HepG2 (cell line): Measurements from ENCODE around the gene IL32. TPM values are rescaled to one million over a fixed set of nuclear protein-coding genes. Genes with fewer than 3 reads are reported as not detected.

Experiments used
- ATF7-NPFF ChIP-seq: sonication (generic); formaldehyde crosslinking; IDR thresholded peaks from 2 replicates; pipeline ENCODE4 v1.8.1; 2023; ENCODE audit warnings: mild to moderate bottlenecking, low read depth, missing genetic modification reagents, moderate library complexity
- GABPB1 ChIP-seq: IDR thresholded peaks from 2 replicates; pipeline ENCODE4 v1.6.1; 2016; ENCODE audit warnings: mild to moderate bottlenecking, missing genetic modification reagents, moderate library complexity, missing compliant biosample characterization
- HNF4A ChIP-seq: sonication (generic); formaldehyde crosslinking; IDR thresholded peaks from 2 replicates; pipeline ENCODE4 v1.4.0; 2020; ENCODE audit warnings: missing genetic modification reagents
- MBD4 ChIP-seq: IDR thresholded peaks from 2 replicates; pipeline ENCODE4 v1.6.1; 2012; ENCODE audit warnings: low read length, inconsistent platforms, borderline replicate concordance
- PCBP1 ChIP-seq: fragments of 200-400 bp; formaldehyde crosslinking; IDR thresholded peaks from 2 replicates; pipeline ENCODE4 v1.6.1; 2017; ENCODE audit warnings: mild to moderate bottlenecking, low read depth, low read length, borderline replicate concordance
- POGZ ChIP-seq: sonication (generic); formaldehyde crosslinking; IDR thresholded peaks from 2 replicates; pipeline ENCODE4 v1.4.0; 2020; ENCODE audit warnings: mild to moderate bottlenecking, missing genetic modification reagents
- RXRA ChIP-seq: sonication (generic); formaldehyde crosslinking; IDR thresholded peaks from 2 replicates; pipeline ENCODE4 v1.5.1; 2020; ENCODE audit warnings: missing genetic modification reagents
- ZFP82 ChIP-seq: sonication (generic); formaldehyde crosslinking; IDR thresholded peaks from 2 replicates; pipeline ENCODE4 v1.5.1; 2020; ENCODE audit warnings: mild to moderate bottlenecking, missing genetic modification reagents, borderline replicate concordance
- ZFX ChIP-seq: sonication (generic); formaldehyde crosslinking; IDR thresholded peaks from 2 replicates; pipeline ENCODE4 v1.4.0; 2020; ENCODE audit warnings: mild to moderate bottlenecking, low read depth, missing genetic modification reagents, moderate library complexity
- ZNF670 ChIP-seq: sonication (generic); formaldehyde crosslinking; IDR thresholded peaks from 2 replicates; pipeline ENCODE4 v1.8.0; 2022; ENCODE audit warnings: mild to moderate bottlenecking, missing genetic modification reagents, borderline replicate concordance
- ZNF839 ChIP-seq: sonication (generic); formaldehyde crosslinking; IDR thresholded peaks from 2 replicates; pipeline ENCODE4 v1.4.0; 2020; ENCODE audit warnings: missing genetic modification reagents, mild to moderate bottlenecking, borderline replicate concordance
- polyA plus RNA-seq, 8 experiments: library from polyadenylated mRNA; depleted of rRNA in 3 of 8; stranded (reverse) in 7 of 8; unstranded in 1 of 8; fragments of >200 nt; fragmentation: Illumina TruSeq in 4 of 8; extraction: Trizol in 4 of 8; gene quantifications; 2 replicates each; pipeline versions ENCODE4 v1.2.1 to v1.2.3, GENCODE V29; 2011 to 2016; ENCODE audit warnings: low read depth in 4 of 8, missing spikeins in 1 of 8, mixed read lengths in 1 of 8; ENCODE audit not compliant: insufficient read depth in 1 of 8
- total RNA-seq, 5 experiments: library from RNA; depleted of rRNA; stranded (reverse); fragments of >200 nt; fragmentation: Illumina TruSeq; extraction: Trizol; gene quantifications; 2 replicates each; pipeline ENCODE4 v1.2.3, GENCODE V29; 2016; ENCODE audit warnings: low read depth in 1 of 5
- TF ChIP-seq, protein P1 (sequence below): sonication (generic); formaldehyde crosslinking; IDR thresholded peaks from 2 replicates; pipeline ENCODE4 v1.4.0; 2020; ENCODE audit warnings: mild to moderate bottlenecking, missing genetic modification reagents, borderline replicate concordance
- TF ChIP-seq, protein P2 (sequence below): IDR thresholded peaks from 2 replicates; pipeline ENCODE4 v1.6.1; 2016; ENCODE audit warnings: mild to moderate bottlenecking
- TF ChIP-seq, protein P3 (sequence below): IDR thresholded peaks from 2 replicates; pipeline ENCODE4 v1.4.0; 2020; ENCODE audit warnings: mild to moderate bottlenecking, missing genetic modification reagents
- TF ChIP-seq, protein P4 (sequence below): sonication (generic); IDR thresholded peaks from 2 replicates; pipeline ENCODE4 v1.6.1; 2016; ENCODE audit warnings: low read depth, borderline replicate concordance

IL32 gene
- total and polyA plus RNA-seq, 2 of the 13 experiments (the other 11 are each of a cell fraction or from before 2014, with no cell fraction given): 115 to 165 TPM

DNA sequence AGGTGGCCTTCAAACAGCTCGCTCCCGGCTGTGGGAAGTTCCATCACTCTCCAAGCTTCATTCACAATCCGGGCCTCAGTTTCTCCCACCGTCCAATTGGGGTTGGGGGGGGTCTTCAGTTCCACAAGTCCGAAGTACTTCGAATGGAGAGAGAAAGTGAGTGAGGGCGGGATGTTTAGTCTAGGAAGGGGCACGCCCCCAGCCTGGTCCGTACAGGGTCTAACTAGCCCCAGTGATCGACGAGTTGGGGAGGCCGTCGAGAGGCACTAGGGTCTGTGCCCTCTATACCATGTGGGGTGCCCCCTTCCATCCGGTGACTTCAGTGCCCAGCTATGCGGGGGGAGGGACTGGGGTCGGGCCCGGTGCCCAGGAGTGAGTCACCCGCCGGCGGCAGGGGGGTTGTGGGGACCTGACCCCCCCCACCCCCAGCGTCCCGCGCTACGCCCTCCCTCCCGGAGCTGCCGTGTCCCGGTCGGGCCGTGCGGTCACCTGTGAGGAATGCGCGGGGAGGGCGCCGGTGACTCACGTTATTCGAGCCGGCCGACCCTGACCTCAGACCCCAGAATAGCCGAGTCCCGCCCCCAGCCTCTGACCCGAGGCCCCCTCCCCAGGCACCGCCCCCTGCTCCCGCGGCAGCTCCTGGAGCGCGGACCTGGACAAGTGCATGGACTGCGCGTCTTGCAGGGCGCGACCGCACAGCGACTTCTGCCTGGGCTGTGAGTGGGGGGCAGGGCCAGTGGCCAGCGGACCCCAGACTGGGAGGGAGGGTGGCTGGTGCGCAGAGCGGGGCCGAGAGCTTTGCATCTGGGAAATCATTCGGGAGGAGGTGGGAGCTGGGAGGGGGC, 44.6 kb upstream of the IL32 start (continued):
- TF ChIP-seq, protein P1, sequence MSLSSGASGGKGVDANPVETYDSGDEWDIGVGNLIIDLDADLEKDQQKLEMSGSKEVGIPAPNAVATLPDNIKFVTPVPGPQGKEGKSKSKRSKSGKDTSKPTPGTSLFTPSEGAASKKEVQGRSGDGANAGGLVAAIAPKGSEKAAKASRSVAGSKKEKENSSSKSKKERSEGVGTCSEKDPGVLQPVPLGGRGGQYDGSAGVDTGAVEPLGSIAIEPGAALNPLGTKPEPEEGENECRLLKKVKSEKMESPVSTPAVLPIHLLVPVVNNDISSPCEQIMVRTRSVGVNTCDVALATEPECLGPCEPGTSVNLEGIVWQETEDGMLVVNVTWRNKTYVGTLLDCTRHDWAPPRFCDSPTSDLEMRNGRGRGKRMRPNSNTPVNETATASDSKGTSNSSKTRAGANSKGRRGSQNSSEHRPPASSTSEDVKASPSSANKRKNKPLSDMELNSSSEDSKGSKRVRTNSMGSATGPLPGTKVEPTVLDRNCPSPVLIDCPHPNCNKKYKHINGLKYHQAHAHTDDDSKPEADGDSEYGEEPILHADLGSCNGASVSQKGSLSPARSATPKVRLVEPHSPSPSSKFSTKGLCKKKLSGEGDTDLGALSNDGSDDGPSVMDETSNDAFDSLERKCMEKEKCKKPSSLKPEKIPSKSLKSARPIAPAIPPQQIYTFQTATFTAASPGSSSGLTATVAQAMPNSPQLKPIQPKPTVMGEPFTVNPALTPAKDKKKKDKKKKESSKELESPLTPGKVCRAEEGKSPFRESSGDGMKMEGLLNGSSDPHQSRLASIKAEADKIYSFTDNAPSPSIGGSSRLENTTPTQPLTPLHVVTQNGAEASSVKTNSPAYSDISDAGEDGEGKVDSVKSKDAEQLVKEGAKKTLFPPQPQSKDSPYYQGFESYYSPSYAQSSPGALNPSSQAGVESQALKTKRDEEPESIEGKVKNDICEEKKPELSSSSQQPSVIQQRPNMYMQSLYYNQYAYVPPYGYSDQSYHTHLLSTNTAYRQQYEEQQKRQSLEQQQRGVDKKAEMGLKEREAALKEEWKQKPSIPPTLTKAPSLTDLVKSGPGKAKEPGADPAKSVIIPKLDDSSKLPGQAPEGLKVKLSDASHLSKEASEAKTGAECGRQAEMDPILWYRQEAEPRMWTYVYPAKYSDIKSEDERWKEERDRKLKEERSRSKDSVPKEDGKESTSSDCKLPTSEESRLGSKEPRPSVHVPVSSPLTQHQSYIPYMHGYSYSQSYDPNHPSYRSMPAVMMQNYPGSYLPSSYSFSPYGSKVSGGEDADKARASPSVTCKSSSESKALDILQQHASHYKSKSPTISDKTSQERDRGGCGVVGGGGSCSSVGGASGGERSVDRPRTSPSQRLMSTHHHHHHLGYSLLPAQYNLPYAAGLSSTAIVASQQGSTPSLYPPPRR: no peak; the same call in none of the 2 replicates
- TF ChIP-seq ZFX (CRISPR knock-in tag) (peak; percentile 55), GABPB1 (peak; percentile 90), PCBP1 (no peak), POGZ (CRISPR knock-in tag) (peak; percentile 59; the same call in 1 of the 2 replicates), RXRA (peak; percentile 72), HNF4A (CRISPR knock-in tag) (0 out of 2 replicates have a peak, but pooled peaks have one; percentile 12), ZNF839 (CRISPR knock-in tag) (0 out of 2 replicates have a peak, but pooled peaks have one; percentile 21), ATF7-NPFF (peak; percentile 14; the same call in 1 of the 2 replicates), ZFP82 (CRISPR knock-in tag) (no peak), MBD4 (no peak), ZNF670 (CRISPR knock-in tag) (peak; percentile 54; the same call in 1 of the 2 replicates)
- TF ChIP-seq, protein P2, sequence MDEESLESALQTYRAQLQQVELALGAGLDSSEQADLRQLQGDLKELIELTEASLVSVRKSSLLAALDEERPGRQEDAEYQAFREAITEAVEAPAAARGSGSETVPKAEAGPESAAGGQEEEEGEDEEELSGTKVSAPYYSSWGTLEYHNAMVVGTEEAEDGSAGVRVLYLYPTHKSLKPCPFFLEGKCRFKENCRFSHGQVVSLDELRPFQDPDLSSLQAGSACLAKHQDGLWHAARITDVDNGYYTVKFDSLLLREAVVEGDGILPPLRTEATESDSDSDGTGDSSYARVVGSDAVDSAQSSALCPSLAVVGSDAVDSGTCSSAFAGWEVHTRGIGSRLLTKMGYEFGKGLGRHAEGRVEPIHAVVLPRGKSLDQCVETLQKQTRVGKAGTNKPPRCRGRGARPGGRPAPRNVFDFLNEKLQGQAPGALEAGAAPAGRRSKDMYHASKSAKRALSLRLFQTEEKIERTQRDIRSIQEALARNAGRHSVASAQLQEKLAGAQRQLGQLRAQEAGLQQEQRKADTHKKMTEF (CRISPR knock-in tag): peak; percentile 92
- TF ChIP-seq, protein P3, sequence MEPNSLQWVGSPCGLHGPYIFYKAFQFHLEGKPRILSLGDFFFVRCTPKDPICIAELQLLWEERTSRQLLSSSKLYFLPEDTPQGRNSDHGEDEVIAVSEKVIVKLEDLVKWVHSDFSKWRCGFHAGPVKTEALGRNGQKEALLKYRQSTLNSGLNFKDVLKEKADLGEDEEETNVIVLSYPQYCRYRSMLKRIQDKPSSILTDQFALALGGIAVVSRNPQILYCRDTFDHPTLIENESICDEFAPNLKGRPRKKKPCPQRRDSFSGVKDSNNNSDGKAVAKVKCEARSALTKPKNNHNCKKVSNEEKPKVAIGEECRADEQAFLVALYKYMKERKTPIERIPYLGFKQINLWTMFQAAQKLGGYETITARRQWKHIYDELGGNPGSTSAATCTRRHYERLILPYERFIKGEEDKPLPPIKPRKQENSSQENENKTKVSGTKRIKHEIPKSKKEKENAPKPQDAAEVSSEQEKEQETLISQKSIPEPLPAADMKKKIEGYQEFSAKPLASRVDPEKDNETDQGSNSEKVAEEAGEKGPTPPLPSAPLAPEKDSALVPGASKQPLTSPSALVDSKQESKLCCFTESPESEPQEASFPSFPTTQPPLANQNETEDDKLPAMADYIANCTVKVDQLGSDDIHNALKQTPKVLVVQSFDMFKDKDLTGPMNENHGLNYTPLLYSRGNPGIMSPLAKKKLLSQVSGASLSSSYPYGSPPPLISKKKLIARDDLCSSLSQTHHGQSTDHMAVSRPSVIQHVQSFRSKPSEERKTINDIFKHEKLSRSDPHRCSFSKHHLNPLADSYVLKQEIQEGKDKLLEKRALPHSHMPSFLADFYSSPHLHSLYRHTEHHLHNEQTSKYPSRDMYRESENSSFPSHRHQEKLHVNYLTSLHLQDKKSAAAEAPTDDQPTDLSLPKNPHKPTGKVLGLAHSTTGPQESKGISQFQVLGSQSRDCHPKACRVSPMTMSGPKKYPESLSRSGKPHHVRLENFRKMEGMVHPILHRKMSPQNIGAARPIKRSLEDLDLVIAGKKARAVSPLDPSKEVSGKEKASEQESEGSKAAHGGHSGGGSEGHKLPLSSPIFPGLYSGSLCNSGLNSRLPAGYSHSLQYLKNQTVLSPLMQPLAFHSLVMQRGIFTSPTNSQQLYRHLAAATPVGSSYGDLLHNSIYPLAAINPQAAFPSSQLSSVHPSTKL (CRISPR knock-in tag): peak; percentile 78
- TF ChIP-seq, protein P4, sequence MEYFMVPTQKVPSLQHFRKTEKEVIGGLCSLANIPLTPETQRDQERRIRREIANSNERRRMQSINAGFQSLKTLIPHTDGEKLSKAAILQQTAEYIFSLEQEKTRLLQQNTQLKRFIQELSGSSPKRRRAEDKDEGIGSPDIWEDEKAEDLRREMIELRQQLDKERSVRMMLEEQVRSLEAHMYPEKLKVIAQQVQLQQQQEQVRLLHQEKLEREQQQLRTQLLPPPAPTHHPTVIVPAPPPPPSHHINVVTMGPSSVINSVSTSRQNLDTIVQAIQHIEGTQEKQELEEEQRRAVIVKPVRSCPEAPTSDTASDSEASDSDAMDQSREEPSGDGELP: peak; percentile 83; the same call in 1 of the 2 replicates
